ENCODE data around the gene ALDH3B1.

GRCh38 chr11:68043029-68043348, 32.9 kb downstream of the ALDH3B1 start:
- TF ChIP-seq HDGF (IDR thresholded peaks at IDR 0.05; ENCODE audit: borderline replicate concordance) (no peak), BHLHE40 (IDR thresholded peaks at IDR 0.05; ENCODE audit: borderline replicate concordance) (no peak), FOXM1 (IDR thresholded peaks at IDR 0.05; ENCODE audit: borderline replicate concordance) (no peak), FOXA1 (IDR thresholded peaks at IDR 0.05) (no peak)

All from HEK293T (cell line).